HEK293T (cell line): ENCODE measurements around the gene FAM20C.

Experiments used
- CTCF ChIA-PET: fragments of 350-600 bp; formaldehyde crosslinking; extraction: SDS; loops from one replicate; lab custom pipeline; 2021; ENCODE audit warnings: antibody characterized with exemption, inconsistent platforms; lab: Yijun Ruan, JAX
- POLR2A ChIA-PET: fragments of 350-600 bp; formaldehyde crosslinking; extraction: SDS; loops from one replicate; lab custom pipeline; 2020; ENCODE audit warnings: antibody characterized with exemption, inconsistent platforms; lab: Yijun Ruan, JAX
- DNase-seq: peaks from one replicate; pipeline ENCODE4 v3.0.0; 2012; ENCODE audit warnings: mixed read lengths; ENCODE audit errors: extremely low spot score
- ARNT ChIP-seq: fragments of 450-650 bp; IDR thresholded peaks from 2 replicates; pipeline ENCODE4 v1.6.1; 2017; ENCODE audit warnings: mild to moderate bottlenecking
- BHLHE40 ChIP-seq: fragments of 450-650 bp; IDR thresholded peaks from 2 replicates; pipeline ENCODE4 v1.6.1; 2016; ENCODE audit warnings: mild to moderate bottlenecking, moderate library complexity, borderline replicate concordance
- CTBP1 ChIP-seq: fragments of 450-650 bp; IDR thresholded peaks from 2 replicates; pipeline ENCODE4 v1.6.1; 2016; ENCODE audit warnings: borderline replicate concordance
- ELF4 ChIP-seq: fragments of 450-650 bp; IDR thresholded peaks from 2 replicates; pipeline ENCODE4 v1.6.1; 2017; ENCODE audit warnings: antibody characterized with exemption
- FOXA1 ChIP-seq: fragments of 450-650 bp; IDR thresholded peaks from 2 replicates; pipeline ENCODE4 v1.6.1; 2016; ENCODE audit warnings: mild to moderate bottlenecking
- FOXK2 ChIP-seq: fragments of 450-650 bp; IDR thresholded peaks from 2 replicates; pipeline ENCODE4 v1.6.1; 2016; ENCODE audit warnings: mild to moderate bottlenecking
- FOXM1 ChIP-seq: fragments of 450-650 bp; IDR thresholded peaks from 2 replicates; pipeline ENCODE4 v1.6.1; 2017; ENCODE audit warnings: mild to moderate bottlenecking, borderline replicate concordance
- HDGF ChIP-seq: fragments of 450-650 bp; IDR thresholded peaks from 2 replicates; pipeline ENCODE4 v1.6.1; 2017; ENCODE audit warnings: antibody characterized with exemption, borderline replicate concordance
- L3MBTL2 ChIP-seq: fragments of 450-650 bp; conservative IDR thresholded peaks from 2 replicates; pipeline ENCODE4 v1.6.1; 2016; ENCODE audit warnings: mild to moderate bottlenecking
- LEF1 ChIP-seq: fragments of 450-650 bp; IDR thresholded peaks from 2 replicates; pipeline ENCODE4 v1.6.1; 2017; ENCODE audit warnings: mild to moderate bottlenecking, borderline replicate concordance
- NFRKB ChIP-seq: fragments of 450-650 bp; IDR thresholded peaks from 2 replicates; pipeline ENCODE4 v1.6.1; 2016; ENCODE audit warnings: mild to moderate bottlenecking, moderate library complexity
- PKNOX1 ChIP-seq: fragments of 450-650 bp; IDR thresholded peaks from 2 replicates; pipeline ENCODE4 v1.6.1; 2016
- SP1 ChIP-seq: fragments of 450-650 bp; IDR thresholded peaks from 2 replicates; pipeline ENCODE4 v1.6.1; 2017
- SUZ12 ChIP-seq: fragments of 450-650 bp; IDR thresholded peaks from 2 replicates; pipeline ENCODE4 v1.6.1; 2016; ENCODE audit warnings: mild to moderate bottlenecking
- TARDBP ChIP-seq: fragments of 450-650 bp; IDR thresholded peaks from 2 replicates; pipeline ENCODE4 v1.6.1; 2016
- ZNF384 ChIP-seq: fragments of 450-650 bp; IDR thresholded peaks from 2 replicates; pipeline ENCODE4 v1.6.1; 2016

The FAM20C gene

DNA sequence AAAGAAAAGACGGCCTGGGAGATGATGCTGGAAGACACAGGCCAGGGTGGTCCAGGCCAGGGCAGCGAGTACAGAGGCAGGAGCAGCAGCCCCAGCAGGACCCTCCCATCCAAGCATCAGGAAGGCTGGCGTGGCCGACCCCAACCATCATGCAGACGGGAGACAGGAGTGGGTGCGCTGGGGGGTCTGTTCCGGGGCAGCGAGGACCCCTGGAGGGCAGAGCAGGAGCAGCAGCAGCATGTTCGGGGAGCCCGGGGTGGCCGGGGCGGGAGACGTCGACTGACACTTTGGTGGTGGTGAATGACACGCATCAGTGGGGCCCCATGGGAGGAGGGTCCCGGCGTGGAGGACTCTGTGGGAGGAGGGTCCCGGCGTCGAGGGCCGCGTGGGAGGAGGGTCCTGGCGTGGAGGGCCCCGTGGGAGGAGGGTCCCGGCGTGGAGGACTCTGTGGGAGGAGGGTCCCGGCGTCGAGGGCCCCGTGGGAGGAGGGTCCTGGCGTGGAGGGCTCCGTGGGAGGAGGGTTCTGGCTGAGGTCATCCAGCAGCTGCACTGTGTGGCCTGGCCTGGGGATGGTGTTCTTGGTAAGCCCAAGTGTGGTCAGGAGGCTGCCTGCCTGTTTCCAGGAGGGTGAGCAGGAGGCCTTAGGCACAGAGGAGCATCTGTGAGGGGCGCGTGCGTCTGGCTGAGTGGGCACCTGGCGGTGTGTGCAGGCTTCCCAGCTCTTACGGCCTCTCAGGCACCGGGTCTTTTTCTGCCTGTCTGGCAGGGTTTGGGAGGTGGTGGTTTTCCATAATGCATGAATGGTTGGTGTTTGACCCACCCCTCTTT, 38.9 kb downstream of the FAM20C start:
- ChIA-PET CTCF (no interaction called here), POLR2A (no interaction called here)
- TF ChIP-seq ELF4 (no peak), NFRKB (no peak), SUZ12 (no peak), FOXK2 (no peak), FOXA1 (no peak), FOXM1 (no peak), TARDBP (no peak), ZNF384 (no peak), L3MBTL2 (no peak), BHLHE40 (no peak), PKNOX1 (no peak), SP1 (no peak), CTBP1 (no peak), HDGF (no peak)
- no peak for DNase-seq

DNA sequence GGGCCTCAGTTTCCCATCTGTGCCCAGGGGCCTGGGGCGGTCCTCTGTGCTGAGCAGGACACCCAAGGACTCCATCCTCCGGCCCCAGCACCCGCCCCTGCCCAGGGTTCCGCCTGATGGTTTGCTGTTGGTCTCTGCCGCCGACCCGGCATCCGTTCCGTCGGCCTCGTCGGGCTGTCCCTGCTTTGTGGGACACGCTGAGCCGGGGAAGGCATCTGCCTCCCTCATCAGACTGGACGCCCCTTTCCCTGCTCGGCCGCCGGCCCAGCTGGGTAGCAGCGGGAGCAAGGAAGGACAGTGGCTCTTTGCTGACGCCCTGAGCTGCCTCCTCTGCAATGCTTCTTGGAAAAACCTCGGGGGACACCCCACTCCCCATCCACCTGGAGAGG, 39.5 kb downstream of the FAM20C start:
- CTCF ChIA-PET = no interaction called here

GRCh38 chr7:232410-233248, 40.3 kb downstream of the FAM20C start:
- TF ChIP-seq FOXK2 = no peak
- no peak for TF ChIP-seq TARDBP
- no peak for TF ChIP-seq SP1
- no peak for TF ChIP-seq ARNT
- TF ChIP-seq HDGF = no peak
- TF ChIP-seq NFRKB = no peak
- no peak for TF ChIP-seq BHLHE40
- TF ChIP-seq LEF1 = no peak
- TF ChIP-seq FOXA1 = no peak
- no peak for TF ChIP-seq L3MBTL2
- no peak for TF ChIP-seq ELF4
- no peak for TF ChIP-seq FOXM1
- TF ChIP-seq CTBP1 = no peak
- TF ChIP-seq SUZ12 = no peak
- TF ChIP-seq PKNOX1 = no peak
- POLR2A ChIA-PET = no interaction called here
- no peak for DNase-seq
- CTCF ChIA-PET = no interaction called here

More for the DNA sequence above, 39.5 kb downstream of the FAM20C start:
- DNase-seq = no peak
- POLR2A ChIA-PET = no interaction called here
- TF ChIP-seq PKNOX1 (no peak), SUZ12 (no peak), LEF1 (no peak), CTBP1 (no peak), ARNT (no peak), ZNF384 (no peak), BHLHE40 (no peak), NFRKB (no peak), L3MBTL2 (no peak), TARDBP (no peak), ELF4 (no peak), FOXM1 (no peak), SP1 (no peak), FOXA1 (no peak), FOXK2 (no peak), HDGF (no peak)

DNA sequence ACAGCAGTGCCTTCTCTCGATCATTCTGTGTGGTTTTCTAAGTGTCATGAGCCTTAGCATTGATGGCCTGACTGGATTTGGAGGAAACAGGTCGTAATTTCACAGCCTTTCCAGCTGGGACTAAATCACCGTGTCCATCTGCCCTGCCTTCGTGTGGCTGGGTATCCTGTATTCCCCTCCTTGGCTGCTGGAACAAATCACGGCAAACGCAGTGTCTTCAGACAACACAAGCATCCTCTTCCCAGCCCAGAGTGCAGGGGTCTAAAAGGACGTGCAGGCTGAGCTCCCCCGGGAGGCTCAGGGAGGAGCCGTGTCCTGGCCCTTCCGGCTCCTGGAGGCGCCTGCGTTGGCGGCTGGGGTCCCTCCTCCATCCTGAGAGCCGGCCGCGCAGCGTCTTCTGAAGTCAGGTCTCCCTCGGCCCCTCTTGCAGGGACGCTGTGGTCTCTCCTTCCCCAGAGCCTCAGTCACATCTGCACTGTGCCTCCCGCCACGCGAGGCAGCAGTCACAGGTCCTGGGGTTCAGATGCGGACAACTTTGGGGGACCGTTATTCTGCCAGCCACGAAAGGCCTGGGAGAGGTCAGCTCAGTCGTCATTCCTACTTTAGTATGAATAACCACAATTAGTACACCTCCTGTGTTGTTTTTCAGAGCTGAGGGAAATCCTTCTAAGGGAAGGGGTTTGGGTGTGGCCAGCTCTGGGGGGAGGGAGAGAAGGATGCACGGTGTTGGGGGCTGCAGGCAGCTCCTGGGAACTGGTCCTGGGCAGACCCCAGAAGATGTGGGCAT, 41.1 kb downstream of the FAM20C start:
- POLR2A ChIA-PET = no interaction called here
- no peak for TF ChIP-seq FOXK2
- no peak for TF ChIP-seq FOXM1
- TF ChIP-seq FOXA1 = no peak
- TF ChIP-seq CTBP1 = no peak
- TF ChIP-seq SUZ12 = no peak
- no peak for TF ChIP-seq PKNOX1
- TF ChIP-seq HDGF = no peak
- no peak for TF ChIP-seq BHLHE40
- TF ChIP-seq LEF1 = no peak
- TF ChIP-seq L3MBTL2 = no peak
- TF ChIP-seq SP1 = no peak
- no peak for TF ChIP-seq ARNT
- TF ChIP-seq NFRKB = no peak
- TF ChIP-seq TARDBP = no peak
- TF ChIP-seq ZNF384 = no peak
- TF ChIP-seq ELF4 = no peak
- no peak for DNase-seq
- CTCF ChIA-PET = no interaction called here
